GM23338 (cell line): ENCODE results near the gene CHRD. TPM values are rescaled to one million over a fixed set of nuclear protein-coding genes. Genes with fewer than 3 reads are reported as not detected.

ENCODE experiments used
- ATAC-seq: fragments of 200-7000 bp; cut with Tn5 transposase; 3 replicates; pipeline ENCODE4 v1.9.1; 2020
- DNase-seq: peaks from one replicate; pipeline ENCODE4 v3.0.0-alpha.2; 2015; ENCODE audit warnings: low spot score
- H2AFZ ChIP-seq: fragments of 200-600 bp; sonication (generic); 2 replicates; pipeline ENCODE4 v1.8.0; 2016; ENCODE audit warnings: antibody characterized with exemption, mild to moderate bottlenecking, moderate library complexity
- H3F3A ChIP-seq: fragments of 200-600 bp; sonication (generic); replicated peaks from 2 replicates; pipeline ENCODE4 v1.8.0; 2017; ENCODE audit warnings: antibody characterized with exemption, mixed run types, low read depth
- H3K27ac ChIP-seq: fragments of 200-600 bp; sonication (generic); 2 replicates; pipeline ENCODE4 v1.6.1; 2016; ENCODE audit warnings: low read depth
- H3K27me3 ChIP-seq: fragments of 200-600 bp; sonication (generic); 2 replicates; pipeline ENCODE4 v1.8.0; 2016; ENCODE audit warnings: mild to moderate bottlenecking, mixed run types, moderate library complexity; ENCODE audit not compliant: insufficient read depth
- H3K36me3 ChIP-seq: fragments of 200-600 bp; sonication (generic); 2 replicates; pipeline ENCODE4 v1.8.0; 2016; ENCODE audit warnings: mild to moderate bottlenecking; ENCODE audit not compliant: insufficient read depth
- H3K4me1 ChIP-seq: fragments of 200-600 bp; sonication (generic); 2 replicates; pipeline ENCODE4 v1.8.0; 2016; ENCODE audit warnings: mild to moderate bottlenecking, moderate library complexity; ENCODE audit not compliant: insufficient read depth
- H3K4me2 ChIP-seq: fragments of 200-600 bp; sonication (generic); 2 replicates; pipeline ENCODE4 v1.7.1; 2017; ENCODE audit warnings: mixed run types
- H3K4me3 ChIP-seq: fragments of 200-600 bp; sonication (generic); 2 replicates; pipeline ENCODE4 v1.6.1; 2016; ENCODE audit warnings: mixed run types
- H3K79me2 ChIP-seq: fragments of 200-600 bp; sonication (generic); replicated peaks from 2 replicates; pipeline ENCODE4 v1.8.0; 2017; ENCODE audit warnings: mild to moderate bottlenecking; ENCODE audit not compliant: insufficient read depth
- H3K9me2 ChIP-seq: fragments of 200-600 bp; sonication (generic); 2 replicates; pipeline ENCODE4 v1.8.0; 2017; ENCODE audit not compliant: insufficient read depth
- H4K20me1 ChIP-seq: fragments of 200-600 bp; sonication (generic); replicated peaks from 2 replicates; pipeline ENCODE4 v1.8.0; 2017; ENCODE audit warnings: mild to moderate bottlenecking; ENCODE audit not compliant: insufficient read depth
- H3K27ac Mint-ChIP-seq: 2 replicates; pipeline ENCODE4 v1.8.0; 2020; ENCODE audit warnings: inconsistent platforms, mild to moderate bottlenecking, moderate library complexity, mixed read lengths
- H3K27me3 Mint-ChIP-seq: 3 replicates; pipeline ENCODE4 v1.8.0; 2022; ENCODE audit warnings: low read depth, mild to moderate bottlenecking, moderate library complexity, mixed read lengths, inconsistent platforms; ENCODE audit not compliant: insufficient read depth, poor library complexity
- H3K36me3 Mint-ChIP-seq: 3 replicates; pipeline ENCODE4 v1.8.0; 2021; ENCODE audit warnings: low read depth, mild to moderate bottlenecking, inconsistent platforms, moderate library complexity, mixed read lengths
- H3K4me1 Mint-ChIP-seq: 3 replicates; pipeline ENCODE4 v1.8.0; 2020; ENCODE audit warnings: mild to moderate bottlenecking, inconsistent platforms, mixed read lengths
- H3K4me3 Mint-ChIP-seq: 3 replicates; pipeline ENCODE4 v1.8.0; 2021; ENCODE audit warnings: moderate library complexity, mild to moderate bottlenecking, inconsistent platforms, mixed read lengths
- H3K9me3 Mint-ChIP-seq: 3 replicates; pipeline ENCODE4 v1.8.0; 2020; ENCODE audit warnings: moderate library complexity, mild to moderate bottlenecking, inconsistent platforms, mixed read lengths
- CREB1 ChIP-seq: fragments of 250-450 bp; sonication (Bioruptor Pico); IDR thresholded peaks from 2 replicates; pipeline ENCODE4 v1.5.0; 2020; ENCODE audit warnings: low read depth, mild to moderate bottlenecking, moderate library complexity
- EZH2 ChIP-seq: fragments of 200-600 bp; sonication (generic); IDR thresholded peaks from one replicate; pipeline ENCODE4 v1.8.0; 2017; ENCODE audit warnings: antibody characterized with exemption, mild to moderate bottlenecking, low read depth; ENCODE audit not compliant: unreplicated experiment
- EZH2phosphoT487 ChIP-seq: fragments of 200-600 bp; sonication (generic); IDR thresholded peaks from one replicate; pipeline ENCODE4 v1.8.1; 2018; ENCODE audit warnings: antibody characterized with exemption; ENCODE audit not compliant: unreplicated experiment
- JUNB ChIP-seq: IDR thresholded peaks from one replicate; pipeline ENCODE4 v1.6.1; 2016; ENCODE audit warnings: antibody characterized with exemption; ENCODE audit not compliant: unreplicated experiment
- NANOG ChIP-seq: IDR thresholded peaks from 2 replicates; pipeline ENCODE4 v1.6.1; 2016; ENCODE audit warnings: antibody characterized with exemption, borderline replicate concordance
- POLR2AphosphoS5 ChIP-seq: IDR thresholded peaks from 2 replicates; pipeline ENCODE4 v1.6.1; 2016; ENCODE audit warnings: antibody characterized with exemption, low read depth
- REST ChIP-seq: IDR thresholded peaks from one replicate; pipeline ENCODE4 v1.6.1; 2018; ENCODE audit warnings: antibody characterized with exemption; ENCODE audit not compliant: unreplicated experiment
- STAT1 ChIP-seq: IDR thresholded peaks from one replicate; pipeline ENCODE4 v1.6.1; 2016; ENCODE audit warnings: antibody characterized with exemption; ENCODE audit not compliant: unreplicated experiment
- ZNF114 ChIP-seq: fragments of 250-450 bp; sonication (Bioruptor Pico); IDR thresholded peaks from 2 replicates; pipeline ENCODE4 v1.5.0; 2020; ENCODE audit warnings: mild to moderate bottlenecking, moderate library complexity
- ZNF331 ChIP-seq: fragments of 250-450 bp; sonication (Bioruptor Pico); IDR thresholded peaks from 2 replicates; pipeline ENCODE4 v1.5.0; 2020; ENCODE audit warnings: low read depth, mild to moderate bottlenecking, moderate library complexity
- ZNF462 ChIP-seq: fragments of 250-450 bp; sonication (Bioruptor Pico); IDR thresholded peaks from 2 replicates; pipeline ENCODE4 v1.5.0; 2020; ENCODE audit warnings: mild to moderate bottlenecking, moderate library complexity
- polyA plus RNA-seq: library from polyadenylated mRNA; unstranded; fragments of >200 nt; fragmentation: Nextera tagmentation; extraction: Ambion mirVana; gene quantifications from 2 replicates; pipeline ENCODE4 v1.2.1, GENCODE V29; 2016
- total RNA-seq: library from RNA; depleted of rRNA; stranded (reverse); fragments of >200 nt; shearing (Covaris generic); gene quantifications from 2 replicates; pipeline ENCODE4 v1.2.3, GENCODE V29; 2014

Gene CHRD
- total and polyA plus RNA-seq, 2 experiments from 2014 or later = 0.34 to 0.66 TPM

- peaks cover 8% of the 10 kb centered on the region; the same call in 1 of the 2 replicates for H3F3A ChIP-seq
- H3K4me3 ChIP-seq = no peak overlapping the region
- DNase-seq = peak; percentile 54
- no peak overlapping the region for H3K27ac ChIP-seq
- H3K4me1 Mint-ChIP-seq = peaks cover 58% of the 10 kb centered on the region
- peaks cover 50% of the 10 kb centered on the region for H3K4me1 ChIP-seq
- no peak overlapping the region for H3K4me3 Mint-ChIP-seq
- H3K27ac Mint-ChIP-seq = no peak overlapping the region
- H3K79me2 ChIP-seq = no peaks in the 10 kb centered on the region
- ATAC-seq = no peak
- H3K27me3 Mint-ChIP-seq = peaks cover 40% of the 10 kb centered on the region
- 0 out of 2 replicates have a peak overlapping the region, but pooled peaks have one; percentile 40 for H3K4me2 ChIP-seq
- H4K20me1 ChIP-seq = peaks cover 4% of the 10 kb centered on the region; the same call in 1 of the 2 replicates
- peak; percentile 7 for TF ChIP-seq REST
- no peak for TF ChIP-seq JUNB
- no peaks in the 10 kb centered on the region for H3K9me3 Mint-ChIP-seq
- no peak overlapping the region for H2AFZ ChIP-seq
- H3K36me3 ChIP-seq = no peaks in the 10 kb centered on the region
- no peaks in the 10 kb centered on the region for H3K36me3 Mint-ChIP-seq
- peaks cover 29% of the 10 kb centered on the region for H3K27me3 ChIP-seq
- H3K9me2 ChIP-seq = no peaks in the 10 kb centered on the region
Measured at GRCh38 chr3:184375747-184376461, 4.0 kb upstream of the CHRD start.

- Histone ChIP-seq H3K27me3 (peaks cover 44% of the 10 kb centered on the region), H2AFZ (peak overlapping the region; percentile 63; the same call in 1 of the 2 replicates), H3F3A (0 out of 2 replicates have a peak, but pooled peaks cover 4% of the 10 kb centered on the region), H3K27ac (no peak overlapping the region), H3K4me1 (peaks cover 39% of the 10 kb centered on the region), H3K4me3 (no peak overlapping the region), H4K20me1 (no peaks in the 10 kb centered on the region), H3K79me2 (no peaks in the 10 kb centered on the region), H3K36me3 (no peaks in the 10 kb centered on the region), H3K4me2 (peak overlapping the region; percentile 85; the same call in 1 of the 2 replicates), H3K9me2 (no peaks in the 10 kb centered on the region)
- Mint-ChIP-seq H3K27me3 (peaks cover 50% of the 10 kb centered on the region), H3K9me3 (no peaks in the 10 kb centered on the region), H3K27ac (no peak overlapping the region), H3K36me3 (no peaks in the 10 kb centered on the region), H3K4me1 (peaks cover 44% of the 10 kb centered on the region), H3K4me3 (peak overlapping the region; percentile 52; the same call in 2 of the 3 replicates)
- ATAC-seq = no peak
- DNase-seq = no peak
- no peak for TF ChIP-seq EZH2phosphoT487
- TF ChIP-seq JUNB = no peak
- no peak for TF ChIP-seq EZH2
- no peak for TF ChIP-seq NANOG
- no peak for TF ChIP-seq ZNF114
- TF ChIP-seq ZNF462 (CRISPR knock-in tag) = no peak
- no peak for TF ChIP-seq POLR2AphosphoS5
- TF ChIP-seq CREB1 = no peak
- no peak for TF ChIP-seq STAT1
- no peak for TF ChIP-seq ZNF331 (CRISPR knock-in tag)
Measured at GRCh38 chr3:184377374-184377773, 2.5 kb upstream of the CHRD start.
